ENCODE results near the gene ALK. TPM values are rescaled to one million over a fixed set of nuclear protein-coding genes. Genes with fewer than 3 reads are reported as not detected.

ALK gene
- polyA plus RNA-seq, 3 donors: not detected

- Mint-ChIP-seq H3K27me3 (ENCODE audit: low read depth in 3 of 3) (peaks cover 0 to 5% (median 0%) of the 10 kb centered on the region in 3 donors), H3K27ac (peak overlapping the region in 1 of 7 donors; percentile 5), H3K36me3 (no peaks in the 10 kb centered on the region), H3K4me3 (no peak overlapping the region), H3K4me1 (peaks cover 3% of the 10 kb centered on the region), H3K9me3 (peaks cover 0 to 2% (median 0%) of the 10 kb centered on the region in 7 donors)
- Histone ChIP-seq H3K4me1 (ENCODE audit: control insufficient read depth in 1 of 2, insufficient read depth in 2 of 2, low read length in 2 of 2) (no peaks in the 10 kb centered on the region), H3K79me2 (ENCODE audit: insufficient read depth, low read length) (no peaks in the 10 kb centered on the region), H3K4me2 (replicated peaks; ENCODE audit: extremely low read depth, low read length, poor library complexity, severe bottlenecking) (no peak overlapping the region), H3K9me3 (replicated peaks in 1 of 2; ENCODE audit: control insufficient read depth in 1 of 2, insufficient read depth in 1 of 2, low read length in 2 of 2) (no peaks in the 10 kb centered on the region), H4K20me1 (ENCODE audit: insufficient read depth, low read length) (no peaks in the 10 kb centered on the region), H3K4me3 (replicated peaks in 1 of 3; ENCODE audit: low read depth in 2 of 3, low read length in 3 of 3) (no peak overlapping the region), H3K36me3 (replicated peaks in 1 of 2; ENCODE audit: control insufficient read depth in 1 of 2, insufficient read depth in 2 of 2, low read length in 2 of 2) (no peaks in the 10 kb centered on the region), H3K27me3 (ENCODE audit: control insufficient read depth in 2 of 2, insufficient read depth in 2 of 2, low read length in 2 of 2) (no peaks in the 10 kb centered on the region), H2AFZ (ENCODE audit: insufficient read depth, low read depth, low read length, poor library complexity, severe bottlenecking) (no peak overlapping the region), H3K27ac (ENCODE audit: low read depth in 1 of 2, low read length in 2 of 2) (no peak overlapping the region), H3K9ac (ENCODE audit: insufficient read depth, low read length, poor library complexity, severe bottlenecking) (no peak overlapping the region)
- no peak for DNase-seq
- intact Hi-C loops (cut with micrococcal nuclease): no loop called here
- 97% methylated on average over 4 of the region's 4 CpGs for WGBS (ENCODE audit: insufficient coverage)
- no peak for TF ChIP-seq CTCF (IDR thresholded peaks at IDR 0.05)
Measured at GRCh38 chr2:29478641-29479040, 442.7 kb downstream of the ALK start.

GRCh38 chr2:29477186-29477585, 444.2 kb downstream of the ALK start:
- intact Hi-C loops (cut with micrococcal nuclease): no loop called here

More at GRCh38 chr2:29477186-29477585, 444.2 kb downstream of the ALK start:
- H3K9ac ChIP-seq (ENCODE audit: insufficient read depth, low read length, poor library complexity, severe bottlenecking): no peak overlapping the region
- no peak overlapping the region for H3K27ac Mint-ChIP-seq
- no peaks in the 10 kb centered on the region for H3K36me3 ChIP-seq (replicated peaks in 1 of 2; ENCODE audit: control insufficient read depth in 1 of 2, insufficient read depth in 2 of 2, low read length in 2 of 2)
- no peak overlapping the region for H3K4me2 ChIP-seq (replicated peaks; ENCODE audit: extremely low read depth, low read length, poor library complexity, severe bottlenecking)
- peaks cover 0 to 2% (median 0%) of the 10 kb centered on the region in 3 donors for H3K27me3 Mint-ChIP-seq (ENCODE audit: low read depth in 3 of 3)
- H3K4me3 ChIP-seq (replicated peaks in 1 of 3; ENCODE audit: low read depth in 2 of 3, low read length in 3 of 3): no peak overlapping the region
- no peak for TF ChIP-seq CTCF (IDR thresholded peaks at IDR 0.05)
- H3K27ac ChIP-seq (ENCODE audit: low read depth in 1 of 2, low read length in 2 of 2): no peak overlapping the region
- no peaks in the 10 kb centered on the region for H4K20me1 ChIP-seq (ENCODE audit: insufficient read depth, low read length)
- H3K9me3 Mint-ChIP-seq: peaks cover 0 to 4% (median 0%) of the 10 kb centered on the region in 7 donors
- H3K4me1 Mint-ChIP-seq: peaks cover 3% of the 10 kb centered on the region
- no peaks in the 10 kb centered on the region for H3K4me1 ChIP-seq (ENCODE audit: control insufficient read depth in 1 of 2, insufficient read depth in 2 of 2, low read length in 2 of 2)
- no peak overlapping the region for H3K4me3 Mint-ChIP-seq
- no peaks in the 10 kb centered on the region for H3K27me3 ChIP-seq (ENCODE audit: control insufficient read depth in 2 of 2, insufficient read depth in 2 of 2, low read length in 2 of 2)
- H3K79me2 ChIP-seq (ENCODE audit: insufficient read depth, low read length): no peaks in the 10 kb centered on the region
- DNase-seq: no peak
- no peaks in the 10 kb centered on the region for H3K36me3 Mint-ChIP-seq
- no peak overlapping the region for H2AFZ ChIP-seq (ENCODE audit: insufficient read depth, low read depth, low read length, poor library complexity, severe bottlenecking)
- no peaks in the 10 kb centered on the region for H3K9me3 ChIP-seq (replicated peaks in 1 of 2; ENCODE audit: control insufficient read depth in 1 of 2, insufficient read depth in 1 of 2, low read length in 2 of 2)

Measured in CD14-positive monocyte (primary cell).